HepG2 (cell line): Measurements from ENCODE around the gene SEMA5B.

Experiments
- CHD2 ChIP-seq: IDR thresholded peaks from 2 replicates; pipeline ENCODE4 v1.6.1; 2011; ENCODE audit warnings: low read depth, low read length, improper control_type of control experiment
- CTCF ChIP-seq: sonication (generic); formaldehyde crosslinking; IDR thresholded peaks from 2 replicates; pipeline ENCODE4 v1.5.0; 2020; ENCODE audit warnings: mild to moderate bottlenecking, missing genetic modification reagents, moderate library complexity
- EZH2 ChIP-seq: conservative IDR thresholded peaks from 2 replicates; pipeline ENCODE4 v1.6.1; 2012; ENCODE audit warnings: mild to moderate bottlenecking, low read depth, low read length, moderate library complexity
- FOXP1 ChIP-seq, 2 experiments: fragments of 450-650 bp in 1 of 2; IDR thresholded peaks; 2 replicates each; pipeline ENCODE4 v1.6.1; 2017 to 2018; ENCODE audit warnings: antibody characterized with exemption in 1 of 2
- GABPB1 ChIP-seq: IDR thresholded peaks from 2 replicates; pipeline ENCODE4 v1.6.1; 2016; ENCODE audit warnings: mild to moderate bottlenecking, missing genetic modification reagents, moderate library complexity, missing compliant biosample characterization
- MAX ChIP-seq: IDR thresholded peaks from 2 replicates; pipeline ENCODE4 v1.6.1; 2012; ENCODE audit warnings: inconsistent platforms
- RAD21 ChIP-seq: fragments of 450-650 bp; formaldehyde crosslinking; IDR thresholded peaks from 2 replicates; pipeline ENCODE4 v1.5.0; 2020; ENCODE audit warnings: mild to moderate bottlenecking
- SKIL ChIP-seq: sonication (generic); formaldehyde crosslinking; IDR thresholded peaks from 2 replicates; pipeline ENCODE4 v1.8.0; 2022; ENCODE audit warnings: missing genetic modification reagents, mild to moderate bottlenecking, moderate library complexity, borderline replicate concordance
- ZNF777 ChIP-seq: sonication (generic); formaldehyde crosslinking; IDR thresholded peaks from 2 replicates; pipeline ENCODE4 v1.4.0; 2020; ENCODE audit warnings: missing genetic modification reagents
- ZNF883 ChIP-seq: sonication (generic); formaldehyde crosslinking; IDR thresholded peaks from 2 replicates; pipeline ENCODE4 v1.5.1; 2020; ENCODE audit warnings: mild to moderate bottlenecking, missing genetic modification reagents; ENCODE audit errors: not compliant biosample characterization
- TF ChIP-seq, protein P1 (sequence below): sonication (generic); formaldehyde crosslinking; IDR thresholded peaks from 2 replicates; pipeline ENCODE4 v1.4.0; 2020; ENCODE audit warnings: mild to moderate bottlenecking, missing genetic modification reagents

GRCh38 chr3:123054931-123055330 is 27.4 kb upstream of the SEMA5B start:
- TF ChIP-seq SKIL (CRISPR knock-in tag) (no peak), CTCF (no peak), ZNF883 (no peak), MAX (no peak), ZNF777 (CRISPR knock-in tag) (no peak), GABPB1 (CRISPR knock-in tag) (no peak), RAD21 (CRISPR knock-in tag) (no peak), EZH2 (no peak), CHD2 (no peak), FOXP1 (IDR thresholded peaks at IDR 0.05) (no peak), FOXP1 (CRISPR knock-in tag; IDR thresholded peaks at IDR 0.05) (no peak)
- TF ChIP-seq, protein P1, sequence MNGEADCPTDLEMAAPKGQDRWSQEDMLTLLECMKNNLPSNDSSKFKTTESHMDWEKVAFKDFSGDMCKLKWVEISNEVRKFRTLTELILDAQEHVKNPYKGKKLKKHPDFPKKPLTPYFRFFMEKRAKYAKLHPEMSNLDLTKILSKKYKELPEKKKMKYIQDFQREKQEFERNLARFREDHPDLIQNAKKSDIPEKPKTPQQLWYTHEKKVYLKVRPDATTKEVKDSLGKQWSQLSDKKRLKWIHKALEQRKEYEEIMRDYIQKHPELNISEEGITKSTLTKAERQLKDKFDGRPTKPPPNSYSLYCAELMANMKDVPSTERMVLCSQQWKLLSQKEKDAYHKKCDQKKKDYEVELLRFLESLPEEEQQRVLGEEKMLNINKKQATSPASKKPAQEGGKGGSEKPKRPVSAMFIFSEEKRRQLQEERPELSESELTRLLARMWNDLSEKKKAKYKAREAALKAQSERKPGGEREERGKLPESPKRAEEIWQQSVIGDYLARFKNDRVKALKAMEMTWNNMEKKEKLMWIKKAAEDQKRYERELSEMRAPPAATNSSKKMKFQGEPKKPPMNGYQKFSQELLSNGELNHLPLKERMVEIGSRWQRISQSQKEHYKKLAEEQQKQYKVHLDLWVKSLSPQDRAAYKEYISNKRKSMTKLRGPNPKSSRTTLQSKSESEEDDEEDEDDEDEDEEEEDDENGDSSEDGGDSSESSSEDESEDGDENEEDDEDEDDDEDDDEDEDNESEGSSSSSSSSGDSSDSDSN (CRISPR knock-in tag), result no peak
